Right lobe of liver (tissue), 6 donors: ENCODE data around the gene TK2. TPM values are rescaled to one million over a fixed set of nuclear protein-coding genes. Genes with fewer than 3 reads are reported as not detected.

Experiments used
- ATAC-seq, 4 donors: fragments of 200-7000 bp; cut with Tn5 transposase; one replicate each; pipeline ENCODE4 v1.9.1; 2020; ENCODE audit warnings: mild to moderate bottlenecking in 4 of 4, moderate library complexity in 4 of 4
- DNase-seq, 3 donors: peaks; one replicate each; pipeline ENCODE4 v3.0.0-alpha.2; 2020
- H3K27ac ChIP-seq, 3 donors: fragments of 200-600 bp; one replicate each; pipeline ENCODE4 v1.8.0; 2022
- H3K27me3 ChIP-seq, 2 donors: fragments of 200-600 bp; one replicate each; pipeline ENCODE4 v1.8.0; 2022
- H3K36me3 ChIP-seq, 4 donors: fragments of 200-600 bp; sonication (generic) in 1 of 4; one replicate each; pipeline versions ENCODE4 v1.5.1 to v1.8.0; 2017 to 2022; ENCODE audit warnings: control low read depth in 1 of 4
- H3K4me1 ChIP-seq, 4 donors: fragments of 200-600 bp; sonication (generic) in 1 of 4; one replicate each; pipeline versions ENCODE4 v1.5.1 to v1.8.0; 2017 to 2022; ENCODE audit warnings: control low read depth in 1 of 4
- H3K4me3 ChIP-seq, 3 donors: fragments of 200-600 bp; one replicate each; pipeline ENCODE4 v1.8.0; 2022
- H3K9me3 ChIP-seq, 4 donors: fragments of 200-600 bp; sonication (generic) in 1 of 4; one replicate each; pipeline versions ENCODE4 v1.5.1 to v1.8.0; 2017 to 2022; ENCODE audit warnings: control low read depth in 1 of 4
- POLR2A ChIP-seq: fragments of 450-650 bp; IDR thresholded peaks from one replicate; pipeline ENCODE4 v1.6.1; 2017; ENCODE audit warnings: antibody characterized with exemption, mild to moderate bottlenecking
- WGBS: methylation state at CpG from one replicate; pipeline ENCODE4 v1.1.6; 2018; ENCODE audit warnings: low coverage, low lambda C conversion rate; ENCODE audit not compliant: insufficient coverage; ENCODE audit errors: missing lambda C conversion rate; 5-methylcytosine and 5-hydroxymethylcytosine counted together
- intact Hi-C, 2 donors: fragments of 100-400 bp; cut with DNase I; formaldehyde crosslinking; loops; one replicate each; pipeline versions ENCODE4 v1.11.2 to v1.14.1; 2022
- total RNA-seq, 6 experiments: library from RNA; depleted of rRNA in 2 of 6; stranded (reverse); fragments of >200 nt in 2 of 6; fragmentation: NEBNext Ultra II Directional in 3 of 6; extraction: Animal tissue kit (Norgen Biotek cat#: 25700) in 3 of 6; gene quantifications; one replicate each; pipeline versions ENCODE4 v1.1.0 to v1.2.4, GENCODE V29; 2016 to 2023
- TF ChIP-seq, protein P1 (sequence below), 4 donors: fragments of 200-600 bp in 3 of 4; fragments of 450-650 bp in 1 of 4; IDR thresholded peaks; one replicate each; pipeline versions ENCODE4 v1.5.1 to v1.8.0; 2016 to 2022; ENCODE audit warnings: antibody characterized with exemption in 4 of 4, mild to moderate bottlenecking in 2 of 4
- donor health status: DM: no; HTN: yes; CAD: no.
- donor health status: DM: no; HTN: no; CAD: no.
- donor health status: DM: no; HTN: no; CAD: no.
- donor health status: DM: no; HTN: yes; CAD: no.
- donor health status: DM: no; HTN: yes; CAD: no.

TK2 gene
- total RNA-seq, 6 experiments from 2014 or later = 25.8 to 41.7 (median 33.6) TPM

DNA sequence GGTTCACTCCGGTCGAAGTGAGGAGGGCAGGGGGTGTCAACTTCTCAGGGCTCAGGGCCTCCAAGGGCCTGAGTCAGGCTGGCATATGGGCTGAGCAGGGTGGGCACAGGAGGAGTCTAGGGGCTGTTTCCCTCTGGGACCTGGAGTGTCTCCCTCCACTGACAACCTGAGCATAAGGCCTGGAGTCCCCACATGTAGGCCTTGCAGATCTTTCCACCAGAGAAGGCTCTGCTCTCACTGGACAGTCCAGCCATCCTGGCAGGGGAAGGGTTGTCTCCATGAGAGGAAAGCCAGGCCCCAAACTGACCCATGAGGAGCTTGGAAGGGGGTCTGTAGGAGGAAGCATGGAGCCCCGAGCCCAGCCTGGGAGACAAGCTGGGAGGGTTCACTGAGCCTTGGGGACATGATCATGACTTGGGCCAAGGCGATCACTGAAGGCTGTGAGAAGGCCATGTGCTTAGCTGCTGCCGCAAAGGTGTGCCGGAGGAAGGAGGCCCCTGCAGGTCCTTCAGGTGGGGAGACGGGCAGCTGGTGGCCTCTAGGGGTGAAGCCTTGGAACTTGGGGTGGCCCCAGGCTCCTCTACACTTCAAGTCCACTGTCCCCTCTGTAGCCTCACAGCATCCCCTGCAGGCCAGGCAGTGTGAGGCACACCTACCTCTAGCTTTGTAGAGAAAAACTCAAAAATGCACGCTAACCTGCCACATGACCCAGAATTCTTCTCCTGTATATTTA, 39.2 kb upstream of the TK2 start:
- Histone ChIP-seq H3K4me1 (no peaks in the 10 kb centered on the region), H3K27me3 (no peaks in the 10 kb centered on the region), H3K4me3 (no peak overlapping the region), H3K9me3 (no peaks in the 10 kb centered on the region), H3K36me3 (no peaks in the 10 kb centered on the region), H3K27ac (no peak overlapping the region)
- 72% methylated on average over 3 of the region's 8 CpGs for WGBS
- ATAC-seq = peak; percentile 77 to 88 (median 80)
- TF ChIP-seq, protein P1, sequence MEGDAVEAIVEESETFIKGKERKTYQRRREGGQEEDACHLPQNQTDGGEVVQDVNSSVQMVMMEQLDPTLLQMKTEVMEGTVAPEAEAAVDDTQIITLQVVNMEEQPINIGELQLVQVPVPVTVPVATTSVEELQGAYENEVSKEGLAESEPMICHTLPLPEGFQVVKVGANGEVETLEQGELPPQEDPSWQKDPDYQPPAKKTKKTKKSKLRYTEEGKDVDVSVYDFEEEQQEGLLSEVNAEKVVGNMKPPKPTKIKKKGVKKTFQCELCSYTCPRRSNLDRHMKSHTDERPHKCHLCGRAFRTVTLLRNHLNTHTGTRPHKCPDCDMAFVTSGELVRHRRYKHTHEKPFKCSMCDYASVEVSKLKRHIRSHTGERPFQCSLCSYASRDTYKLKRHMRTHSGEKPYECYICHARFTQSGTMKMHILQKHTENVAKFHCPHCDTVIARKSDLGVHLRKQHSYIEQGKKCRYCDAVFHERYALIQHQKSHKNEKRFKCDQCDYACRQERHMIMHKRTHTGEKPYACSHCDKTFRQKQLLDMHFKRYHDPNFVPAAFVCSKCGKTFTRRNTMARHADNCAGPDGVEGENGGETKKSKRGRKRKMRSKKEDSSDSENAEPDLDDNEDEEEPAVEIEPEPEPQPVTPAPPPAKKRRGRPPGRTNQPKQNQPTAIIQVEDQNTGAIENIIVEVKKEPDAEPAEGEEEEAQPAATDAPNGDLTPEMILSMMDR (IDR thresholded peaks at IDR 0.05) = peak; percentile 49 to 57 (median 54)
- TF ChIP-seq POLR2A = no peak
- intact Hi-C loops = no loop called here
- peak in 1 of 3 donors; percentile 51 for DNase-seq

DNA sequence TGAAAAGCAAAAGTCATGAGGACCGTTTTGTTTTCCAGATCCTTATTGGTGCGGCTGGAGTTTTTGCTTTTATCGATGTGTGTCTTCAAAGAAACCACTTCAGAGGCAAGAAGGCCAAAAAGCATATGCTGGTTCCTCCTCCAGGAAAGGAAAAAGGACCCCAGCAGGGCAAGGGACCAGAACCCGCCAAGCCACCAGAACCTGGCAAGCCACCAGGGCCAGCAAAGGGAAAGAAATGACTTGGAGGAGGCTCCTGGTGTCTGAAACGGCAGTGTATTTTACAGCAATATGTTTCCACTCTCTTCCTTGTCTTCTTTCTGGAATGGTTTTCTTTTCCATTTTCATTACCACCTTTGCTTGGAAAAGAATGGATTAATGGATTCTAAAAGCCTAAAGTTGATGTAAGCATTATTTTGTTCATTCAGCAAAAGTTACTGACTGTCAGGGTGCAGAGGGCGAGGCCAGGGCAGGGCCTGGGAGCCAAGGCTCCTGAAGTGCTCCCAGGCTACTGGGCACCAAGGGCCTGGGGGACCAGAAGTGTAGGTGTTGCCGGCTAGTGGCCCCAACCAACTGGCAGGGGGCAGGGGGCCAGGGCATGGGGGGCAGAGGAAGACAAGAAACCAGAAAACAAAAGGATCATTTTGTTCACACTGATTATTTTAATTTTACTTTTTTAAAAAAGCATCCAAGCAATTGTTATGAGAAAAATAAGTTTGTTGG, 38.1 kb upstream of the TK2 start:
- no peak for ATAC-seq
- 61% methylated on average over 7 of the region's 7 CpGs for WGBS
- H3K27me3 ChIP-seq = no peaks in the 10 kb centered on the region
- H3K36me3 ChIP-seq = no peaks in the 10 kb centered on the region
- intact Hi-C loops = no loop called here
- TF ChIP-seq POLR2A = no peak
- TF ChIP-seq, protein P1 (IDR thresholded peaks at IDR 0.05) = no peak
- no peaks in the 10 kb centered on the region for H3K4me1 ChIP-seq
- DNase-seq = no peak
- no peaks in the 10 kb centered on the region for H3K9me3 ChIP-seq
- no peak overlapping the region for H3K27ac ChIP-seq
- H3K4me3 ChIP-seq = no peak overlapping the region

DNA sequence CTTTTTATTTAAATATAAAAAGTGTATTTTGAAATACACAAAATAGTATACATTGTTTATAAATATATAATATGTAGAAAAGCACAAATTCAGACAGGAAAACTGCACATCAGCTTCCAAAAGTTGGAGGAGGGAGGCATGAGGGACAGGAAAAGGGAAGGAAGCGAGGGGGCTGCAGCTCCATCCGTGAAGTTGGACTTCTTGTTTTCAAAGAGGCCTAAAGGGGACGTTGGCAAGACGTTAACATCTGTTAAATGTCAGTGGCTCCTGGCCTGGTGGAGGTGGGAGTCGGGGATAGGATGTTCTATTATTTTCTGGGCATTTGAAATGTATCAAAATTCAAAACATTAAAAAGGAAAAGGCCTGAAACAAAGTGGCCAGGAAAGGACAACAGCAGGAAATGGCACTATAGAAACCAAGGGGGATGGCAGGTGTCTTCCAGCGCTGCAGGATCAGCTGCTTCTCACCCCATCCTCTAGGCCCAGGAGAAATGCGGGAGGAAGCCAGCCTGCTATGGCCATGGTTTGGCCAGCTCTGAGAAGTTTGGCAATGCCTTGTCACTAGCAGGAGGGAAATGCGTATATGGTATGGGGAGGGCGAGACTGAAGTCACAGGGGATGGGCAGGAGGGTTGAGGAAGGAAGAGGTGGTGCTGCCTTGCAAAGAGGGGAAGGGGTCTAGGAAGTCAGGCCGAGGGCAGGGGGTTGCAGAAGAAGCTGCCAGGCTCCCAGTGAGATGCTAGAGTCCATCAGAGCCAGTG, 35.7 kb upstream of the TK2 start:
- intact Hi-C loops = no loop called here
- WGBS = 54% methylated on average over 10 of the region's 10 CpGs
- DNase-seq (no peak), ATAC-seq (peak; percentile 36 to 62 (median 52))
- no peaks in the 10 kb centered on the region for H3K27me3 ChIP-seq
- no peak overlapping the region for H3K4me3 ChIP-seq
- H3K36me3 ChIP-seq = no peaks in the 10 kb centered on the region
- no peaks in the 10 kb centered on the region for H3K9me3 ChIP-seq
- H3K4me1 ChIP-seq = no peaks in the 10 kb centered on the region
- H3K27ac ChIP-seq = no peak overlapping the region
- TF ChIP-seq, protein P1 (IDR thresholded peaks at IDR 0.05) = no peak
- no peak for TF ChIP-seq POLR2A

DNA sequence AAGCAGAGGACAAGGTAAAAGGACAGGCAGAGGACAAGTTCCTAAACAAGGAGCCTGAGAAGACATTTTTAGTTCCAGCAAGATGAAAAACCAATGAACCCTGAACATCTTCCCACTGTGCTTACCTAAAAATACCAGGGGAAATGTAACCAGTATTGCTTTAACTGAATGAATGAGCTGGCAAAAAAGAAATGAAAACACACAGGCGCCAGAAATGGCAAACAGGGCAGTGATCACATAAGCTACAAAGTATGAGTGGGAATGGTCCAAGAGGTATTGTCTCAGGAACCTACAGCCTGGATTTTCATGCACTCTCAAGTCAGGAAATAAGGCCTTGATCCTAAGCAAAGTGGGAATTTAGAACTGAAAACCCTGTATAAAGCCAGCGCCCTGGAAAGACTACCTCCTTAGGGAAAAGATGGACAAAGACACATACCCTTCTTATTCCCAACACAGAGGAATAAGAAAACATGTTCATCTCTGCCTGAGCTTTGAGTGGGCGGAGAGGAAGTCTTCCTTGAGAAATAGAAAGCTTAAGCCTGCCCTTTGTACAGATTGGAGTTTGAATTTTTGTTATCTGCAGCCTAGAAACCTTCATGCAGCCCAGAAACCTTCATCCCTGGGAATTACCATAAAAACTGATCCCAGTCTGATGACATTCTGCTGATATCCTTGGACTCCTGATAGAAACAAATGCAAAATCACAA, 31.5 kb upstream of the TK2 start:
- Histone ChIP-seq H3K36me3 (no peaks in the 10 kb centered on the region), H3K9me3 (no peaks in the 10 kb centered on the region), H3K4me1 (peaks cover 0 to 6% (median 0%) of the 10 kb centered on the region in 4 donors), H3K27ac (no peak overlapping the region), H3K4me3 (no peak overlapping the region), H3K27me3 (peaks cover 0 to 8% of the 10 kb centered on the region in 2 donors)
- ATAC-seq = no peak
- intact Hi-C loops = no loop called here
- TF ChIP-seq, protein P1 (IDR thresholded peaks at IDR 0.05) = no peak
- no peak for TF ChIP-seq POLR2A
- WGBS = 83% methylated on average over 3 of the region's 3 CpGs
- no peak for DNase-seq
